HepG2 (cell line): ENCODE measurements around the gene PLEKHG5. TPM values are rescaled to one million over a fixed set of nuclear protein-coding genes. Genes with fewer than 3 reads are reported as not detected.

ENCODE experiments used
- ATRX ChIP-seq: sonication (generic); formaldehyde crosslinking; IDR thresholded peaks from 2 replicates; pipeline ENCODE4 v1.4.0; 2020; ENCODE audit warnings: missing genetic modification reagents, borderline replicate concordance
- BCL6 ChIP-seq: IDR thresholded peaks from 2 replicates; pipeline ENCODE4 v1.6.1; 2016; ENCODE audit warnings: missing genetic modification reagents, missing compliant biosample characterization
- BRCA1 ChIP-seq: sonication (generic); formaldehyde crosslinking; IDR thresholded peaks from 2 replicates; pipeline ENCODE4 v1.4.0; 2020; ENCODE audit warnings: missing genetic modification reagents
- CREB1 ChIP-seq, 2 experiments: fragments of 450-650 bp in 1 of 2; IDR thresholded peaks; 2 replicates each; pipeline ENCODE4 v1.6.1; 2016 to 2017; ENCODE audit warnings: control low read depth in 1 of 2, mild to moderate bottlenecking in 1 of 2, missing compliant biosample characterization in 1 of 2, missing genetic modification characterization in 1 of 2
- CREM ChIP-seq, 2 experiments: sonication (generic) in 1 of 2; formaldehyde crosslinking in 1 of 2; IDR thresholded peaks; 2 replicates each; pipeline versions ENCODE4 v1.4.0 to v1.6.1; 2016 to 2020; ENCODE audit warnings: antibody characterized with exemption in 1 of 2, mild to moderate bottlenecking in 1 of 2, missing genetic modification reagents in 1 of 2
- FOXJ3 ChIP-seq: sonication (generic); formaldehyde crosslinking; IDR thresholded peaks from 2 replicates; pipeline ENCODE4 v1.4.0; 2020; ENCODE audit warnings: missing genetic modification reagents, mild to moderate bottlenecking, borderline replicate concordance
- FOXM1 ChIP-seq: sonication (generic); formaldehyde crosslinking; IDR thresholded peaks from 2 replicates; pipeline ENCODE4 v1.5.0; 2020; ENCODE audit warnings: missing genetic modification reagents
- KAT7 ChIP-seq: IDR thresholded peaks from 2 replicates; pipeline ENCODE4 v1.6.1; 2018; ENCODE audit warnings: borderline replicate concordance, missing compliant biosample characterization
- MAZ ChIP-seq, 2 experiments: sonication (generic) in 1 of 2; formaldehyde crosslinking in 1 of 2; IDR thresholded peaks; 2 replicates each; pipeline versions ENCODE4 v1.5.0 to v1.6.1; 2012 to 2020; ENCODE audit warnings: low read depth in 2 of 2, mild to moderate bottlenecking in 2 of 2, borderline replicate concordance in 1 of 2, improper control_type of control experiment in 1 of 2, low read length in 1 of 2, missing genetic modification reagents in 1 of 2, moderate library complexity in 1 of 2
- NFIB ChIP-seq: sonication (generic); formaldehyde crosslinking; IDR thresholded peaks from 2 replicates; pipeline ENCODE4 v1.9.0; 2021; ENCODE audit warnings: missing genetic modification reagents, mild to moderate bottlenecking, borderline replicate concordance
- NONO ChIP-seq, 2 experiments: fragments of 450-650 bp in 1 of 2; sonication (generic) in 1 of 2; formaldehyde crosslinking in 1 of 2; IDR thresholded peaks in 1 of 2; conservative IDR thresholded peaks in 1 of 2; 2 replicates each; pipeline versions ENCODE4 v1.6.1 to v1.8.0; 2017 to 2022; ENCODE audit warnings: mild to moderate bottlenecking in 1 of 2, missing genetic modification reagents in 1 of 2, moderate library complexity in 1 of 2
- PHF8 ChIP-seq: sonication (generic); formaldehyde crosslinking; IDR thresholded peaks from 2 replicates; pipeline ENCODE4 v1.5.0; 2020; ENCODE audit warnings: missing genetic modification reagents
- RAD21 ChIP-seq: fragments of 450-650 bp; formaldehyde crosslinking; IDR thresholded peaks from 2 replicates; pipeline ENCODE4 v1.5.0; 2020; ENCODE audit warnings: mild to moderate bottlenecking
- SCMH1 ChIP-seq: sonication (generic); formaldehyde crosslinking; IDR thresholded peaks from 2 replicates; pipeline ENCODE4 v1.9.0; 2021; ENCODE audit warnings: missing genetic modification reagents, mild to moderate bottlenecking, borderline replicate concordance
- TRIM24 ChIP-seq: sonication (generic); formaldehyde crosslinking; IDR thresholded peaks from 2 replicates; pipeline ENCODE4 v1.8.0; 2022; ENCODE audit warnings: mild to moderate bottlenecking, missing genetic modification reagents
- ZNF101 ChIP-seq: sonication (generic); formaldehyde crosslinking; IDR thresholded peaks from 2 replicates; pipeline ENCODE4 v1.4.0; 2020; ENCODE audit warnings: mild to moderate bottlenecking, low read depth, missing genetic modification reagents, borderline replicate concordance
- ZNF326 ChIP-seq: sonication (generic); formaldehyde crosslinking; IDR thresholded peaks from 2 replicates; pipeline ENCODE4 v1.4.0; 2020; ENCODE audit warnings: missing genetic modification reagents, borderline replicate concordance
- ZNF558 ChIP-seq: sonication (generic); formaldehyde crosslinking; IDR thresholded peaks from 2 replicates; pipeline ENCODE4 v1.9.0; 2022; ENCODE audit warnings: mild to moderate bottlenecking, missing genetic modification reagents, borderline replicate concordance
- ZNF646 ChIP-seq: sonication (generic); formaldehyde crosslinking; IDR thresholded peaks from 2 replicates; pipeline ENCODE4 v1.9.0; 2021; ENCODE audit warnings: mild to moderate bottlenecking, missing genetic modification reagents
- ZNF691 ChIP-seq: sonication (generic); formaldehyde crosslinking; IDR thresholded peaks from 2 replicates; pipeline ENCODE4 v1.4.0; 2020; ENCODE audit warnings: missing genetic modification reagents, low read depth, mild to moderate bottlenecking, borderline replicate concordance
- ZNF839 ChIP-seq: sonication (generic); formaldehyde crosslinking; IDR thresholded peaks from 2 replicates; pipeline ENCODE4 v1.4.0; 2020; ENCODE audit warnings: missing genetic modification reagents, mild to moderate bottlenecking, borderline replicate concordance
- polyA plus RNA-seq, 8 experiments: library from polyadenylated mRNA; depleted of rRNA in 3 of 8; stranded (reverse) in 7 of 8; unstranded in 1 of 8; fragments of >200 nt; fragmentation: Illumina TruSeq in 4 of 8; extraction: Trizol in 4 of 8; gene quantifications; 2 replicates each; pipeline versions ENCODE4 v1.2.1 to v1.2.3, GENCODE V29; 2011 to 2016; ENCODE audit warnings: low read depth in 4 of 8, missing spikeins in 1 of 8, mixed read lengths in 1 of 8; ENCODE audit not compliant: insufficient read depth in 1 of 8
- total RNA-seq, 5 experiments: library from RNA; depleted of rRNA; stranded (reverse); fragments of >200 nt; fragmentation: Illumina TruSeq; extraction: Trizol; gene quantifications; 2 replicates each; pipeline ENCODE4 v1.2.3, GENCODE V29; 2016; ENCODE audit warnings: low read depth in 1 of 5

The PLEKHG5 gene
- total and polyA plus RNA-seq, 2 of the 13 experiments (the other 11 are each of a cell fraction or from before 2014, with no cell fraction given), result 1.9 to 3.5 TPM

GRCh38 chr1:6447016-6447817 is 44.2 kb downstream of the PLEKHG5 start (continued):
- TF ChIP-seq ZNF646 (CRISPR knock-in tag) (peak; percentile 74), ATRX (CRISPR knock-in tag) (no peak), ZNF558 (CRISPR knock-in tag) (peak; percentile 59; the same call in 1 of the 2 replicates), BCL6 (CRISPR knock-in tag) (peak; percentile 71), BRCA1 (CRISPR knock-in tag) (no peak), TRIM24 (CRISPR knock-in tag) (peak; percentile 68; the same call in 1 of the 2 replicates), NONO (IDR thresholded peaks at IDR 0.05) (no peak), NONO (CRISPR knock-in tag; conservative IDR thresholded peaks at IDR 0.05) (peak; percentile 99), FOXJ3 (CRISPR knock-in tag) (no peak; the same call in 1 of the 2 replicates), KAT7 (CRISPR knock-in tag) (no peak; the same call in 1 of the 2 replicates), CREM (IDR thresholded peaks at IDR 0.05) (no peak; the same call in 1 of the 2 replicates), CREM (CRISPR knock-in tag; IDR thresholded peaks at IDR 0.05) (no peak), RAD21 (CRISPR knock-in tag) (peak; percentile 43), MAZ (IDR thresholded peaks at IDR 0.05; ENCODE audit: borderline replicate concordance, low read depth, low read length) (peak; percentile 57; the same call in 1 of the 2 replicates), MAZ (CRISPR knock-in tag; IDR thresholded peaks at IDR 0.05; ENCODE audit: low read depth) (peak; percentile 96), ZNF326 (CRISPR knock-in tag) (peak; percentile 39; the same call in 1 of the 2 replicates), CREB1 (IDR thresholded peaks at IDR 0.05) (no peak; the same call in 1 of the 2 replicates), CREB1 (CRISPR knock-in tag; IDR thresholded peaks at IDR 0.05) (no peak), SCMH1 (CRISPR knock-in tag) (no peak), NFIB (no peak), ZNF839 (CRISPR knock-in tag) (no peak), PHF8 (peak; percentile 68), FOXM1 (no peak), ZNF691 (CRISPR knock-in tag) (peak; percentile 65; the same call in 1 of the 2 replicates), ZNF101 (CRISPR knock-in tag) (no peak)
